Lung (tissue), 12 donors: ENCODE measurements around the gene JAK1. TPM values are rescaled to one million over a fixed set of nuclear protein-coding genes. Genes with fewer than 3 reads are reported as not detected.

Source experiments
- ATAC-seq: fragments of 200-7000 bp; cut with Tn5 transposase; one replicate; pipeline ENCODE4 v1.9.1; 2020; ENCODE audit warnings: moderate number of reproducible peaks; ENCODE audit not compliant: insufficient read depth, low FRiP score
- DNase-seq, 3 donors: peaks; one replicate each; pipeline ENCODE4 v3.0.0-alpha.2; 2013 to 2017
- H3K27ac ChIP-seq, 2 donors: one replicate each; pipeline ENCODE4 v1.5.1; 2013; ENCODE audit warnings: mild to moderate bottlenecking in 2 of 2, moderate library complexity in 2 of 2, control low read depth in 1 of 2, inconsistent platforms in 1 of 2, low read depth in 1 of 2, low read length in 1 of 2
- H3K27me3 ChIP-seq, 3 donors: one replicate each; pipeline ENCODE4 v1.5.1; 2013; ENCODE audit warnings: low read length in 2 of 3; ENCODE audit not compliant: control insufficient read depth in 3 of 3, insufficient read depth in 3 of 3
- H3K36me3 ChIP-seq, 4 donors: one replicate each; pipeline ENCODE4 v1.5.1; 2013; ENCODE audit warnings: low read length in 4 of 4, mild to moderate bottlenecking in 1 of 4, moderate library complexity in 1 of 4; ENCODE audit not compliant: control insufficient read depth in 4 of 4, insufficient read depth in 4 of 4
- H3K4me1 ChIP-seq, 5 donors: one replicate each; pipeline ENCODE4 v1.5.1; 2013; ENCODE audit warnings: low read length in 5 of 5, mild to moderate bottlenecking in 2 of 5, moderate library complexity in 1 of 5; ENCODE audit not compliant: control insufficient read depth in 5 of 5, insufficient read depth in 5 of 5
- H3K4me3 ChIP-seq: one replicate; pipeline ENCODE4 v1.5.1; 2013; ENCODE audit warnings: mild to moderate bottlenecking, control low read depth, moderate library complexity
- H3K9ac ChIP-seq, 2 donors: one replicate each; pipeline ENCODE4 v1.5.1; 2013; ENCODE audit warnings: low read length in 2 of 2, control low read depth in 1 of 2; ENCODE audit not compliant: insufficient read depth in 1 of 2
- H3K9me3 ChIP-seq, 4 donors: one replicate each; pipeline ENCODE4 v1.5.1; 2013; ENCODE audit warnings: low read length in 3 of 4, mild to moderate bottlenecking in 1 of 4, moderate library complexity in 1 of 4; ENCODE audit not compliant: control insufficient read depth in 4 of 4, insufficient read depth in 3 of 4
- WGBS, 2 donors: extraction: QIAGEN DNeasy Blood & Tissue Kit; methylation state at CpG; one replicate each; pipeline ENCODE4 v1.1.7; 2013; 5-methylcytosine and 5-hydroxymethylcytosine counted together
- polyA plus RNA-seq, 2 donors: library from polyadenylated mRNA; stranded (reverse); fragments of 200-250 nt; gene quantifications; one replicate each; pipeline ENCODE4 v1.2.1, GENCODE V29; 2013
- total RNA-seq, 2 donors: library from RNA; depleted of rRNA in 1 of 2; stranded (reverse); fragments of >200 nt in 1 of 2; gene quantifications; one replicate each; pipeline ENCODE4 v1.2.1, GENCODE V29; 2014 to 2021
- TF ChIP-seq, protein P1 (sequence below): IDR thresholded peaks from 2 replicates; pipeline ENCODE4 v1.5.1; 2012; ENCODE audit warnings: mild to moderate bottlenecking; ENCODE audit errors: control extremely low read depth, extremely low read depth
- donor health status: control.
- donor health status: control.
- donor health status: Bipolar disorder and iron deficiency.
- donor health status: healthy.
- donor health status: DM: yes; HTN: yes; CAD: no.

The JAK1 gene
- total and polyA plus RNA-seq, 4 donors, result 26.7 to 162 (median 116) TPM

- H3K27me3 ChIP-seq, result no peaks in the 10 kb centered on the region
- no peak for ATAC-seq
- H3K27ac ChIP-seq, result no peak overlapping the region
- H3K9me3 ChIP-seq, result peaks cover 0 to 2% (median 0%) of the 10 kb centered on the region in 4 donors
- 97 to 98% methylated on average over 4 of the region's 4 CpGs for WGBS, 2 donors
- peaks cover 8 to 45% (median 23%) of the 10 kb centered on the region in 4 donors for H3K36me3 ChIP-seq
- H3K4me1 ChIP-seq, result peaks cover 0 to 12% (median 0%) of the 10 kb centered on the region in 5 donors
- H3K4me3 ChIP-seq, result no peak overlapping the region
- TF ChIP-seq, protein P1, sequence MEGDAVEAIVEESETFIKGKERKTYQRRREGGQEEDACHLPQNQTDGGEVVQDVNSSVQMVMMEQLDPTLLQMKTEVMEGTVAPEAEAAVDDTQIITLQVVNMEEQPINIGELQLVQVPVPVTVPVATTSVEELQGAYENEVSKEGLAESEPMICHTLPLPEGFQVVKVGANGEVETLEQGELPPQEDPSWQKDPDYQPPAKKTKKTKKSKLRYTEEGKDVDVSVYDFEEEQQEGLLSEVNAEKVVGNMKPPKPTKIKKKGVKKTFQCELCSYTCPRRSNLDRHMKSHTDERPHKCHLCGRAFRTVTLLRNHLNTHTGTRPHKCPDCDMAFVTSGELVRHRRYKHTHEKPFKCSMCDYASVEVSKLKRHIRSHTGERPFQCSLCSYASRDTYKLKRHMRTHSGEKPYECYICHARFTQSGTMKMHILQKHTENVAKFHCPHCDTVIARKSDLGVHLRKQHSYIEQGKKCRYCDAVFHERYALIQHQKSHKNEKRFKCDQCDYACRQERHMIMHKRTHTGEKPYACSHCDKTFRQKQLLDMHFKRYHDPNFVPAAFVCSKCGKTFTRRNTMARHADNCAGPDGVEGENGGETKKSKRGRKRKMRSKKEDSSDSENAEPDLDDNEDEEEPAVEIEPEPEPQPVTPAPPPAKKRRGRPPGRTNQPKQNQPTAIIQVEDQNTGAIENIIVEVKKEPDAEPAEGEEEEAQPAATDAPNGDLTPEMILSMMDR, result no peak
- no peak for DNase-seq
- no peak overlapping the region for H3K9ac ChIP-seq
These were observed 85.9 kb downstream of the JAK1 start for GRCh38 chr1:64880449-64880848.

DNA sequence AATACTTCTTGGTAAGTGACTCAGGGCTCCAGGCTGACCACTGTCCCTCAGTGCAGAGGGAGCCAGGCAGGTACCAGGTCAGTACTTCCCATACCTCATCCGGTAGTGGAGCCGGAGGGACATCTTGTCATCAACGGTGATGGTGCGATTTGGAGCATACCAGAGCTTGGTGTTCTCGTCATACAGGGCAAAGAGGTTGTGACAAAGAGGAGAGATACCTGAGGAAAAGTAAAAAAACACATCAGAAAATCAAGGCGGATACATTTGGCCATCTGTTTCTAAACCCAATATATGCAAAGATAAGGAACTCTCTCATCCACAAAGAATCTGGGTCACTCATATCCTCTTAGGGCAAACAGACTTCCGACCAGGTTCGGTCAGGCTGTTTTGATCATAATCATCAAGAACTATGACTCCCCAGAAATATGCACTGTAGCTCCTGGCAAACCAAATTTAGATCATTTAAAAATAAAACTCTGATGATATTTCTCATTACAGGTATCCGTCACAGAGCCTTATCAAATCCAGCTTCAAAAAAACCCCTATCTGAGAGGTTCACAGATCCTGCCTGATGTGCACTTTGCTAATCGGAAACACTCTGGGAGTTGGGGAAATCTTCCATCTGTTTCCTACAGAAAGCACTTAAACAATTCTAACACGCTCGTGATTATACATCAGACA lies 87.3 kb downstream of the JAK1 start:
- peaks cover 0 to 2% (median 0%) of the 10 kb centered on the region in 4 donors for H3K9me3 ChIP-seq
- H3K4me3 ChIP-seq, result no peak overlapping the region
- H3K4me1 ChIP-seq, result peaks cover 0 to 12% (median 3%) of the 10 kb centered on the region in 5 donors
- ATAC-seq (no peak), DNase-seq (peak in 2 of 3 donors; percentile 59 to 73)
- 75 to 81% methylated on average over 12 of the region's 12 CpGs for WGBS, 2 donors
- peaks cover 8 to 53% (median 33%) of the 10 kb centered on the region in 4 donors for H3K36me3 ChIP-seq
- H3K9ac ChIP-seq, result no peak overlapping the region
- TF ChIP-seq, protein P1, result no peak
- peak overlapping the region in 1 of 2 donors; percentile 17 for H3K27ac ChIP-seq
- H3K27me3 ChIP-seq, result no peaks in the 10 kb centered on the region

DNA sequence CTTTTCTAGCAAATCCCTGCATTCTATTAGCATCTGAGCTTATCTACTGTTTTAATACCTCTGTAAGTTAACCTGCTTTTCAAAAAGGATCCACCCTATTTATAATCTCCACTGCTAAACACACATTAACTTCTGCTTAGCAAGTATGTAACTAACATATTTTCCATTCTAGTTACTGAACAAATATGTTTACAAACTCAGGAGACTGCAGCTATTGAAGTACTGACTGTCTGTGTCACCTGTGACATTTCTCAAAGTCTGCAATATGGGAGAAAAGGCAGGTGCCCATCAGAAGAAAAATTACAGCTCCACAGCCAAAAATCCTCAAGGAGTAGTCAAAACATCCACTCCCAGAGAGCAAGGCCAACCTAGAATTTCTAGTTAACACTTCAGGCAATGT lies 88.3 kb downstream of the JAK1 start:
- Histone ChIP-seq H3K27ac (no peak overlapping the region), H3K4me3 (no peak overlapping the region), H3K36me3 (peaks cover 7 to 51% (median 37%) of the 10 kb centered on the region in 4 donors), H3K4me1 (peaks cover 0 to 12% (median 3%) of the 10 kb centered on the region in 5 donors), H3K9ac (no peak overlapping the region), H3K9me3 (peaks cover 0 to 2% (median 0%) of the 10 kb centered on the region in 4 donors), H3K27me3 (no peaks in the 10 kb centered on the region)
- ATAC-seq (no peak), DNase-seq (no peak)
- TF ChIP-seq, protein P1, result no peak
